ENCODE measurements around the gene SLC39A5. TPM values are rescaled to one million over a fixed set of nuclear protein-coding genes. Genes with fewer than 3 reads are reported as not detected.
A peak's percentile ranks its signal among the peaks of the same experiment; 100 is the strongest.

Gene SLC39A5
- total and polyA plus RNA-seq, 4 donors = 125 to 195 (median 142) TPM

GRCh38 chr12:56221757-56222530, 7.9 kb upstream of the SLC39A5 start, which contains the start of gene RNF41 (continued):
- TF ChIP-seq ZBTB33 (IDR thresholded peaks at IDR 0.05) (no peak), HNF4G (IDR thresholded peaks at IDR 0.05) (no peak), SP1 (IDR thresholded peaks at IDR 0.05) (peak; percentile 72)

- no peak for TF ChIP-seq CTCF (IDR thresholded peaks at IDR 0.05; ENCODE audit: low read depth, low read length, missing input control)
- Histone ChIP-seq H3K9ac (ENCODE audit: low read depth in 1 of 2, low read length in 2 of 2) (peak overlapping the region; percentile 28 to 97), H3K9me3 (ENCODE audit: control insufficient read depth in 4 of 4, low read length in 3 of 4) (no peaks in the 10 kb centered on the region), H3K4me3 (ENCODE audit: low read depth in 1 of 3, low read length in 3 of 3) (peak overlapping the region; percentile 77 to 98 (median 81)), H3K36me3 (ENCODE audit: control insufficient read depth in 4 of 4, insufficient read depth in 3 of 4, low read depth in 1 of 4, low read length in 3 of 4) (peaks cover 0 to 2% (median 0%) of the 10 kb centered on the region in 4 donors), H3K27me3 (ENCODE audit: control insufficient read depth in 4 of 4, insufficient read depth in 4 of 4, low read length in 3 of 4) (no peaks in the 10 kb centered on the region), H3K27ac (ENCODE audit: low read depth in 1 of 2, low read length in 2 of 2) (peak overlapping the region; percentile 85 to 98), H3K4me1 (ENCODE audit: control insufficient read depth in 4 of 4, insufficient read depth in 4 of 4, low read length in 3 of 4) (peaks cover 4 to 42% (median 31%) of the 10 kb centered on the region in 4 donors)
- 18% methylated on average over 4 of the region's 4 CpGs for WGBS
- DNase-seq (ENCODE audit: low spot score) = no peak
Observed at GRCh38 chr12:56222531-56222895, 7.3 kb upstream of the SLC39A5 start.

- WGBS = 38% methylated on average over 15 of the region's 15 CpGs
- peaks cover 4 to 42% (median 31%) of the 10 kb centered on the region in 4 donors for H3K4me1 ChIP-seq (ENCODE audit: control insufficient read depth in 4 of 4, insufficient read depth in 4 of 4, low read length in 3 of 4)
- no peak for DNase-seq (ENCODE audit: low spot score)
- TF ChIP-seq FOXA1 (IDR thresholded peaks at IDR 0.05) = no peak
- no peak for TF ChIP-seq GABPA (IDR thresholded peaks at IDR 0.05 in 1 of 2, conservative IDR thresholded peaks at IDR 0.05 in 1 of 2)
- no peak for TF ChIP-seq ATF3 (IDR thresholded peaks at IDR 0.05)
- no peak for TF ChIP-seq CTCF (IDR thresholded peaks at IDR 0.05; ENCODE audit: low read depth, low read length, missing input control)
- no peak for TF ChIP-seq RAD21 (IDR thresholded peaks at IDR 0.05)
- TF ChIP-seq RXRA (IDR thresholded peaks at IDR 0.05) = no peak
- TF ChIP-seq HNF4A (conservative IDR thresholded peaks at IDR 0.05) = no peak
- TF ChIP-seq TAF1 (conservative IDR thresholded peaks at IDR 0.05) = no peak
- no peak for TF ChIP-seq YY1 (IDR thresholded peaks at IDR 0.05)
- TF ChIP-seq FOXA2 (IDR thresholded peaks at IDR 0.05) = no peak
- TF ChIP-seq JUND (IDR thresholded peaks at IDR 0.05) = no peak
- no peak for TF ChIP-seq EGR1 (IDR thresholded peaks at IDR 0.05; ENCODE audit: low read depth in 2 of 2)
- no peak for TF ChIP-seq NR2F2 (IDR thresholded peaks at IDR 0.05)
- TF ChIP-seq REST (IDR thresholded peaks at IDR 0.05) = no peak
- TF ChIP-seq ZBTB33 (IDR thresholded peaks at IDR 0.05) = no peak
- TF ChIP-seq HNF4G (IDR thresholded peaks at IDR 0.05) = no peak
Observed at GRCh38 chr12:56223571-56224101, 6.2 kb upstream of the SLC39A5 start.

More at GRCh38 chr12:56223571-56224101, 6.2 kb upstream of the SLC39A5 start:
- Histone ChIP-seq H3K9me3 (ENCODE audit: control insufficient read depth in 4 of 4, low read length in 3 of 4) (no peaks in the 10 kb centered on the region), H3K36me3 (ENCODE audit: control insufficient read depth in 4 of 4, insufficient read depth in 3 of 4, low read depth in 1 of 4, low read length in 3 of 4) (peaks cover 0 to 2% (median 0%) of the 10 kb centered on the region in 4 donors), H3K4me3 (ENCODE audit: low read depth in 1 of 3, low read length in 3 of 3) (peak overlapping the region; percentile 27 to 44 (median 41)), H3K9ac (ENCODE audit: low read depth in 1 of 2, low read length in 2 of 2) (no peak overlapping the region), H3K27ac (ENCODE audit: low read depth in 1 of 2, low read length in 2 of 2) (peak overlapping the region; percentile 51 to 54), H3K27me3 (ENCODE audit: control insufficient read depth in 4 of 4, insufficient read depth in 4 of 4, low read length in 3 of 4) (no peaks in the 10 kb centered on the region)

Measured in liver (tissue), 9 donors.